Upper lobe of right lung (tissue), 1 donor: ENCODE data around the gene AMZ1. TPM values are rescaled to one million over a fixed set of nuclear protein-coding genes. Genes with fewer than 3 reads are reported as not detected.
"Not testable (repeated sequence)": the region's sequence is repeated elsewhere in the genome, so short reads cannot be mapped to it uniquely, and the experiment has no call there.

ENCODE experiments used
- ATAC-seq: fragments of 200-7000 bp; cut with Tn5 transposase; one replicate; pipeline ENCODE4 v1.9.1; 2020; ENCODE audit warnings: mild to moderate bottlenecking, moderate library complexity
- DNase-seq: peaks from one replicate; pipeline ENCODE4 v3.0.0-alpha.2; 2020
- H3K27ac ChIP-seq: fragments of 200-600 bp; one replicate; pipeline ENCODE4 v1.8.0; 2022
- H3K27me3 ChIP-seq: fragments of 200-600 bp; one replicate; pipeline ENCODE4 v1.8.0; 2022; ENCODE audit warnings: mild to moderate bottlenecking
- H3K36me3 ChIP-seq: fragments of 200-600 bp; one replicate; pipeline ENCODE4 v1.8.0; 2022
- H3K4me1 ChIP-seq: fragments of 200-600 bp; one replicate; pipeline ENCODE4 v1.8.0; 2022
- H3K4me3 ChIP-seq: fragments of 200-600 bp; one replicate; pipeline ENCODE4 v1.8.0; 2022; ENCODE audit warnings: mild to moderate bottlenecking
- H3K9me3 ChIP-seq: fragments of 200-600 bp; one replicate; pipeline ENCODE4 v1.8.0; 2022
- CTCF ChIP-seq: fragments of 200-600 bp; IDR thresholded peaks from one replicate; pipeline ENCODE4 v1.8.0; 2022; ENCODE audit warnings: antibody characterized with exemption
- intact Hi-C: fragments of 100-400 bp; cut with DNase I; formaldehyde crosslinking; loops from one replicate; pipeline ENCODE4 v1.11.0; 2022
- total RNA-seq: library from RNA; stranded (reverse); fragmentation: NEBNext Ultra II Directional; extraction: Animal tissue kit (Norgen Biotek cat#: 25700); gene quantifications from one replicate; pipeline ENCODE4 v1.2.1, GENCODE V29; 2021
- donor health status: DM: no; HTN: yes; CAD: no; lungs with severe emphysema.

The AMZ1 gene
- total RNA-seq, 1 donor from 2014 or later, result 0.29 TPM

DNA sequence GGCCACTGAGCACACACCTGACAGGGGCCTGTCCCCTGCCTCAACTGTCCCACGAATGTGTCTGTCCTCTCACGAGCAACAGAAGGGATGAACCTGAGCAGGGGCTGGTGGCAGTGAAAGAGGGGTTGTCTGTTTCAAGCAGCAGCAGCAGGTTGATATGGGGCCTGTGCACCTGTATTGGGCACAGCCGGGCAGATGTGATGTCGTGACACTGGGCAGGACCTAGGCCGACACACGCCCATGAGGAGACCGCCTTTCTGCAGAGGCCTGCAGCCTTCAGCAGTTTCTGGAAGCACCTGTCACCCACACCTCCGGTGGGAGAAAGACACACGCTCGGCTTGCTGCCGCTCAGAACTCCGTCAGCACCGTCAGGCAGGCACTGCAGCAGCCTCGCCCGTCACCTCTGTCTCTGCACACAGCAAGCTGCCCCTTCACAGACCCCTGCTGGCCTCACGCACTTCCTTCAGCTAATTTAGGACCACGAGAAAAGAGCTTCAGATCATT, 48.5 kb downstream of the AMZ1 start:
- intact Hi-C loops, result no loop called here
- peaks cover 13% of the 10 kb centered on the region for H3K4me1 ChIP-seq
- no peak overlapping the region for H3K4me3 ChIP-seq
- H3K36me3 ChIP-seq, result no peaks in the 10 kb centered on the region
- ATAC-seq (no peak), DNase-seq (no peak)
- no peaks in the 10 kb centered on the region for H3K9me3 ChIP-seq
- H3K27ac ChIP-seq, result no peak overlapping the region
- TF ChIP-seq CTCF, result no peak
- no peaks in the 10 kb centered on the region for H3K27me3 ChIP-seq

GRCh38 chr7:2737005-2737743, 49.2 kb downstream of the AMZ1 start:
- DNase-seq, H3K4me3 ChIP-seq: not testable (repeated sequence)

DNA sequence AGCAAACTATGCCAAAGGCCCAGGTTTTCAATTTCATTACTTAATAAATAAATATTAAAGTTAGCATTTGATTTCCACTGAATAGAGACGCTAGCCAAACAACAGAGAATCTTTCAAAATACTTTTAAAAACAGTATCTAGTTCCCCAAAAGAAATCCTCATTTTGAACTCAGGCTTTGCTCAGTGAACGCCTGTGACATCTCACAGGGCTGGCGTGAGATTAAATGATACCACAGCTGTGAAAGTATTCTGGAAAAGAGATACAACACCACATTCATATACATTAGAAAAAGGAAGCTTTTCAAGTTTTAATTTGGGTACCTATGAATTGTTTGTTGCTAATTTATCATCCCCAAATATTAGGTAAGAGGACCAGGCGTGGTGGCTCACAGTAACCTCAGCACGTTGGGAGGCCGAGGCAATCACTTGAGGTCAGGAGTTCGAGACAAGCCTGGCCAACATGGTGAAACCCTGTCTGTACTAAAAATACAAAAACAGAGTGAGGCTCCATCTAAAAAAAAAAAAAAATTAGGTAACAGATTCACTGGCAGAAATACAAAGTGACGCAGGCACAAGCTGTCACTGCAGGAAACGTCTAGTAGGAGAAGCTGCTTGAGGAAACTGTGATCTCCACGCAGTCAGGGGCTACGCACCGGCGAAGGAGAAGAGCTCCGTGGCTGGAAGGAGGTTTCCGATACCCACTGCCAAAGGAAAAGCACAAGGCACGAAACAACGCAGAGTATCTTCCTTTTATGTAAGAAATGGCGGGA, 50.0 kb downstream of the AMZ1 start:
- H3K27ac ChIP-seq, result no peak overlapping the region
- peaks cover 13% of the 10 kb centered on the region for H3K4me1 ChIP-seq
- H3K4me3 ChIP-seq, result no peak overlapping the region
- H3K9me3 ChIP-seq, result no peaks in the 10 kb centered on the region
- TF ChIP-seq CTCF, result no peak
- ATAC-seq (peak; percentile 27), DNase-seq (no peak)
- no peaks in the 10 kb centered on the region for H3K27me3 ChIP-seq
- intact Hi-C loops, result no loop called here
- no peaks in the 10 kb centered on the region for H3K36me3 ChIP-seq

More at GRCh38 chr7:2737005-2737743, 49.2 kb downstream of the AMZ1 start:
- intact Hi-C loops, H3K36me3 ChIP-seq, H3K27ac ChIP-seq, H3K9me3 ChIP-seq, ATAC-seq, H3K27me3 ChIP-seq: not testable (repeated sequence)
- H3K4me1 ChIP-seq, result peaks cover 13% of the 10 kb centered on the region

DNA sequence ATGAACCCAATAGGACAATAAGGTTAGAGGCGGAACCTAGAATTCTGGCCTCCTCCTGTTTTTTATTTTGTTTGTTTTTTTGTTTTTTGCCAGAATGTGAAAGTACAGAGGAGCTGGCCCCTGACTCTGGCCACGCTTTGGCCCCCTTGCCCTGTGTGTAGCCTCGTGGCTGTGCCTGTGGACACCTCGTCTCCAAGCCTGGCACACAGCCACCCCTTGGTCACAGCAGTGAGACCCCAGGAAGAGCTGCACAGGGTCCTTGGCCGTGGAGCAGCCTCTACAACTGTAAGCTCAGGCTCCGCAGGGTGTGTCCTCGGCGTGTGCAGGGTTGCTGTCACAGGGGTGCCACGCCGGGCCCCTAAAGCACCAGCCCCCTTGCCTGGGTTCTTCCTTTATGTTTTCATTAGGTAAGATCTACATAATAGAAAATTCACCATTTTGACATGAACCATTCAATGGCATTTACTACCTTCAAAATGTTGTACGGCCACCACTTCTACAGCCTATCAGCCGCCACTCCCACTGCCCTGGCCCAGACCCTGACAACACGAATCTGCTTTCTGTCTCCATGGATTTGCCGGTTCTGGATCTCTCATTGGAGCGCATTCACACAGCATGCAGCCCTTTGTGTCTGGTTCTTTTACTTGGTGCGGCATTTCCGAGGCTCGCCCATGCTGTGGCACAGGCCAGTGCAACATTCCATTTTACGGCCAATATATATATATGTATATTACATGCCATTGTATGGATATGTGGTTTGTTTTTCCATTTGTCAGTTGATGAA, 51.0 kb downstream of the AMZ1 start:
- H3K36me3 ChIP-seq, result no peaks in the 10 kb centered on the region
- H3K9me3 ChIP-seq, result no peaks in the 10 kb centered on the region
- H3K27me3 ChIP-seq, result no peaks in the 10 kb centered on the region
- H3K4me3 ChIP-seq, result no peak overlapping the region
- DNase-seq, result no peak
- intact Hi-C loops, result no loop called here
- no peak for ATAC-seq
- H3K27ac ChIP-seq, result no peak overlapping the region
- peaks cover 13% of the 10 kb centered on the region for H3K4me1 ChIP-seq
- TF ChIP-seq CTCF, result no peak

DNA sequence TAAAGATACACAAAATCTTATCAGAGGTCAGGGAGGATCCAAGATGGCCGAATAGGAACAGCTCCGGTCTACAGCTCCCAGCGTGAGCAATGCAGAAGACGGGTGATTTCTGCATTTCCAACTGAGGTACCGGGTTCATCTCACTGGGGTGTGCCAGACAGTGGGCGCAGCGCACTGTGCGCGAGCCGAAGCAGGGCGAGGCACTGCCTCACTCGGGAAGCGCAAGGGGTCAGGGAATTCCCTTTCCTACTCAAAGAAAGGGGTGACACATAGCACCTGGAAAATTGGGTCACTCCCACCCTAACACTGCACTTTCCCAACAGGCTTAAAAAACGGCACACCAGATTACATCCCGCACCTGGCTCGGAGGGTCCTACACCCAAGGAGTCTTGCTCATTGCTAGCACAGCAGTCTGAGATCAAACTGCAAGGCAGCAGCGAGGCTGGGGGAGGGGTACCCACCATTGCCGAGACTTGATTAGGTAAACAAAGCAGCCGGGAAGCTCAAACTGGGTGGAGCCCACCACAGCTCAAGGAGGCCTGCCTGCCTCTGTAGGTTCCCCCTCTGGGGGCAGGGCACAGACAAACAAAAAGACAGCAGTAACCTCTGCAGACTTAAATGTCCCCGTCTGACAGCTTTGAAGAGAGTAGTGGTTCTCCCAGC, 55.7 kb downstream of the AMZ1 start:
- ATAC-seq, H3K9me3 ChIP-seq, intact Hi-C loops, H3K27ac ChIP-seq, DNase-seq, H3K4me1 ChIP-seq, H3K36me3 ChIP-seq, H3K4me3 ChIP-seq, H3K27me3 ChIP-seq: not testable (repeated sequence)

DNA sequence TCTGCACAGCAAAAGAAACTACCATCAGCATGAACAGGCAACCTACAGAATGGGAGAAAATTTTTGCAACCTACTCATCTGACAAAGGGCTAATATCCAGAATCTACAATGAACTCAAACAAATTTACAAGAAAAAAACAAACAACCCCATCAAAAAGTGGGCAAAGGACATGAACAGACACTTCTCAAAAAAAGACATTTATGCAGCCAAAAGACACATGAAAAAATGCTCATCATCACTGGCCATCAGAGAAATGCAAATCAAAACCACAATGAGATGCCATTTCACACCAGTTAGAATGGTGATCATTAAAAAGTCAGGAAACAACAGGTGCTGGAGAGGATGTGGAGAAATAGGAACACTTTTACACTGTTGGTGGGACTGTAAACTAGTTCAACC, 60.7 kb downstream of the AMZ1 start:
- H3K27me3 ChIP-seq, H3K4me1 ChIP-seq, ATAC-seq, DNase-seq, H3K4me3 ChIP-seq, H3K9me3 ChIP-seq, H3K36me3 ChIP-seq, intact Hi-C loops, H3K27ac ChIP-seq: not testable (repeated sequence)
